Measurements from ENCODE around the gene ACACA.

DNA sequence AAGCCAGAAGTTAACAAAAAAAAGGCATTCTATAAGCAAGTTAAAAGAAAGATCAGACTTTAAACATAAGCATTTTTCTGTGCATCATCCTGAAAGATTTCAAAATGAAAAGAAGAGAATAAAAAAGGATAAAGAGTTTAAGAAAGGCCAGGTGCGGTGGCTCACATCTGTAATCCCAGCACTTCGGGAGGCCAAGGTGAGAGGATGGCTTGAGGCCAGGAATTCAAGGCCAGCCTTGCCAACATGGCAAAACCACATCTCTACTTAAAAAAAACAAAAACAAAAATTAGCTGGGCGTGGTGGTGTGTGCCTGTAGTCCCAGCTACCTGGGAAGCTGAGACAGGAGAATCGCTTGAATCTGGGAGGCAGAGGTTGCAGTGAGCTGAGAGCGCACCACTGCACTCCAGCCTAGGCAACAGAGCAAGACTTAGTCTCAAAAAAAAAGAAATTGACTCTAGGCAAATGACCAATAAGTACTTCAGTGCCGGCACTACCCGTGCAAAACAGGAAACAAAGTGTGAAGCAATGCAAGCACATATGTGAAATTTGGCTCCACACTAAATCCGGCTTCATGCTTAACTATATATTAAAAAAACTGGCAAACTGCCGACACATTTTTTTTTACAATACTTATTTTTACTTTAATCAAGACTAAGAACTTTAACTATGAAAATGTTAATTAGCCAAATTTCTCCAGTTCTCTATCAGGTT, 114.1 kb downstream of the ACACA start:
- no peak for TF ChIP-seq SRSF9 (IDR thresholded peaks at IDR 0.05; ENCODE audit: borderline replicate concordance, low read depth, low read length)
- no peak for TF ChIP-seq CHD2 (IDR thresholded peaks at IDR 0.05; ENCODE audit: low read depth, low read length)
- no peak for TF ChIP-seq CHCHD3 (CRISPR knock-in tag; IDR thresholded peaks at IDR 0.05)
- no peak for TF ChIP-seq ELF2 (CRISPR knock-in tag; IDR thresholded peaks at IDR 0.05)
- TF ChIP-seq ZNF644 (tag; IDR thresholded peaks at IDR 0.05; ENCODE audit: low read depth): no peak
- TF ChIP-seq MTA1 (IDR thresholded peaks at IDR 0.05; ENCODE audit: borderline replicate concordance): no peak
- no peak for TF ChIP-seq ZBTB17 (CRISPR knock-in tag; IDR thresholded peaks at IDR 0.05)
- TF ChIP-seq NR2C2 (CRISPR knock-in tag; IDR thresholded peaks at IDR 0.05): no peak
- no peak for TF ChIP-seq NR2C2 (tag; IDR thresholded peaks at IDR 0.05)
- TF ChIP-seq, protein P1, sequence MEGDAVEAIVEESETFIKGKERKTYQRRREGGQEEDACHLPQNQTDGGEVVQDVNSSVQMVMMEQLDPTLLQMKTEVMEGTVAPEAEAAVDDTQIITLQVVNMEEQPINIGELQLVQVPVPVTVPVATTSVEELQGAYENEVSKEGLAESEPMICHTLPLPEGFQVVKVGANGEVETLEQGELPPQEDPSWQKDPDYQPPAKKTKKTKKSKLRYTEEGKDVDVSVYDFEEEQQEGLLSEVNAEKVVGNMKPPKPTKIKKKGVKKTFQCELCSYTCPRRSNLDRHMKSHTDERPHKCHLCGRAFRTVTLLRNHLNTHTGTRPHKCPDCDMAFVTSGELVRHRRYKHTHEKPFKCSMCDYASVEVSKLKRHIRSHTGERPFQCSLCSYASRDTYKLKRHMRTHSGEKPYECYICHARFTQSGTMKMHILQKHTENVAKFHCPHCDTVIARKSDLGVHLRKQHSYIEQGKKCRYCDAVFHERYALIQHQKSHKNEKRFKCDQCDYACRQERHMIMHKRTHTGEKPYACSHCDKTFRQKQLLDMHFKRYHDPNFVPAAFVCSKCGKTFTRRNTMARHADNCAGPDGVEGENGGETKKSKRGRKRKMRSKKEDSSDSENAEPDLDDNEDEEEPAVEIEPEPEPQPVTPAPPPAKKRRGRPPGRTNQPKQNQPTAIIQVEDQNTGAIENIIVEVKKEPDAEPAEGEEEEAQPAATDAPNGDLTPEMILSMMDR (IDR thresholded peaks at IDR 0.05 in 2 of 3, conservative IDR thresholded peaks at IDR 0.05 in 1 of 3; ENCODE audit: insufficient read depth in 2 of 3, low read depth in 1 of 3, low read length in 3 of 3): no peak
- no peak for TF ChIP-seq ARID2 (IDR thresholded peaks at IDR 0.05)
- TF ChIP-seq EP300 (IDR thresholded peaks at IDR 0.05; ENCODE audit: low read length): no peak
- TF ChIP-seq, protein P2, sequence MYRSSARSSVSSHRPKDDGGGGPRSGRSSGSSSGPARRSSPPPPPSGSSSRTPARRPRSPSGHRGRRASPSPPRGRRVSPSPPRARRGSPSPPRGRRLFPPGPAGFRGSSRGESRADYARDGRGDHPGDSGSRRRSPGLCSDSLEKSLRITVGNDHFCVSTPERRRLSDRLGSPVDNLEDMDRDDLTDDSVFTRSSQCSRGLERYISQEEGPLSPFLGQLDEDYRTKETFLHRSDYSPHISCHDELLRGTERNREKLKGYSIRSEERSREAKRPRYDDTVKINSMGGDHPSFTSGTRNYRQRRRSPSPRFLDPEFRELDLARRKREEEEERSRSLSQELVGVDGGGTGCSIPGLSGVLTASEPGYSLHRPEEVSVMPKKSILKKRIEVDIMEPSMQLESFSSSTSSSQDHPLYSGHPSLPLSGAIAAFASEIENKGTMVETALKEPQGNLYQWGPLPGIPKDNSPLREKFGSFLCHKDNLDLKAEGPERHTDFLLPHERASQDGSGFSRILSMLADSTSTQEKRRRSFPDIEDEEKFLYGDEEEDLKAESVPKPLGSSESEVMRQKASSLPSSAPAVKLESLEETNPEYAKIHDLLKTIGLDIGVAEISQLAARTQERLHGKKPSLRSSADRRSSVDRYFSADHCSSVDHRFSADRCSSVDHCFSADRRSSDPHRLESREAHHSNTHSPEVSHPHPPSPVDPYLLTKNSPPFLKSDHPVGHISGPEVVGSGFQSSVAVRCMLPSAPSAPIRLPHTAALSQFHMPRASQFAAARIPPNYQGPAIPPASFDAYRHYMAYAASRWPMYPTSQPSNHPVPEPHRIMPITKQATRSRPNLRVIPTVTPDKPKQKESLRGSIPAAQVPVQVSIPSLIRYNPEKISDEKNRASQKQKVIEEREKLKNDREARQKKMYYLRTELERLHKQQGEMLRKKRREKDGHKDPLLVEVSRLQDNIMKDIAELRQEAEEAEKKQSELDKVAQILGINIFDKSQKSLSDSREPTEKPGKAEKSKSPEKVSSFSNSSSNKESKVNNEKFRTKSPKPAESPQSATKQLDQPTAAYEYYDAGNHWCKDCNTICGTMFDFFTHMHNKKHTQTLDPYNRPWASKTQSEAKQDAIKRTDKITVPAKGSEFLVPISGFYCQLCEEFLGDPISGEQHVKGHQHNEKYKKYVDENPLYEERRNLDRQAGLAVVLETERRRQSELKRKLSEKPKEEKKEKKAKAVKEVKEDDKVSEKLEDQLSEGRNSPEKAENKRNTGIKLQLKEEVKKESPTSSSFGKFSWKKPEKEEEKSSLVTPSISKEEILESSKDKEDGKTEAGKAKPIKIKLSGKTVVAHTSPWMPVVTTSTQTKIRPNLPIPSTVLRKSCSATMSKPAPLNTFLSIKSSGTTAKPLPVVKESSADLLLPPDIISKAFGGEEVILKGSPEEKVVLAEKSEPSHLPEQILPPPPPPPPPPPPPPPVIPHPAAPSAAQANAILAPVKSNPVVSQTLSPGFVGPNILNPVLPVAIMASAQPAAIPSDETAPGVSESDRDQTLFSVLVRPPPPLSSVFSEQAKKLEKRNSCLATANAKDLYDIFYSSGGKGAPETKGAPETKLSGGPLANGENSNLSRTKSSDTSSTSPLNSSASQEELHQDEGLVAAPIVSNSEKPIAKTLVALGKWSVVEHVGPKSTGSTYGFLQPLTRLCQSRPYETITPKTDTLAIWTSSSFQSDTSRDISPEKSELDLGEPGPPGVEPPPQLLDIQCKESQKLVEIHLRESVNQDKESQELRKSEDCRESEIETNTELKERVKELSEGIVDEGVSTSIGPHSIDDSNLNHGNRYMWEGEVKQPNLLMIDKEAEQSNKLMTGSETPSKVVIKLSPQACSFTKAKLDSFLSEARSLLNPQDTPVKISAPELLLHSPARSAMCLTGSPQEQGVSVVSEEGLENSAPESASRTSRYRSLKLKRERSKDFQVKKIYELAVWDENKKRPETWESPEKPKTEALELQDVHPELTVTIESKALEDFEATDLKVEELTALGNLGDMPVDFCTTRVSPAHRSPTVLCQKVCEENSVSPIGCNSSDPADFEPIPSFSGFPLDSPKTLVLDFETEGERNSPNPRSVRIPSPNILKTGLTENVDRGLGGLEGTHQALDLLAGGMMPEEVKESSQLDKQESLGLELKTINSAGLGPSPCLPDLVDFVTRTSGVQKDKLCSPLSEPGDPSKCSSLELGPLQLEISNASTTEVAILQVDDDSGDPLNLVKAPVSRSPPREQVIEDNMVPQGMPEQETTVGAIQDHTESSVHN (IDR thresholded peaks at IDR 0.05; ENCODE audit: borderline replicate concordance in 1 of 2, low read depth in 1 of 2): no peak

Measured in K562 (cell line).